Ishikawa (cell line): ENCODE measurements around the gene QDPR.

Source experiments
- CEBPB ChIP-seq: IDR thresholded peaks from 2 replicates; pipeline ENCODE4 v1.6.1; 2012
- CREB1 ChIP-seq: IDR thresholded peaks from 2 replicates; pipeline ENCODE4 v1.6.1; 2012; ENCODE audit warnings: low read depth
- EP300 ChIP-seq: IDR thresholded peaks from 2 replicates; pipeline ENCODE4 v1.6.1; 2012; ENCODE audit warnings: borderline replicate concordance
- MAX ChIP-seq: IDR thresholded peaks from 2 replicates; pipeline ENCODE4 v1.6.1; 2012
- RAD21 ChIP-seq: IDR thresholded peaks from 2 replicates; pipeline ENCODE4 v1.6.1; 2012; ENCODE audit warnings: low read depth
- REST ChIP-seq: IDR thresholded peaks from 2 replicates; pipeline ENCODE4 v1.6.1; 2012; ENCODE audit warnings: low read depth, mild to moderate bottlenecking
- TAF1 ChIP-seq: IDR thresholded peaks from 2 replicates; pipeline ENCODE4 v1.6.1; 2012; ENCODE audit warnings: low read depth, mild to moderate bottlenecking
- TEAD4 ChIP-seq: IDR thresholded peaks from 2 replicates; pipeline ENCODE4 v1.6.1; 2012
- USF1 ChIP-seq: IDR thresholded peaks from 2 replicates; pipeline ENCODE4 v1.6.1; 2012
- YY1 ChIP-seq: IDR thresholded peaks from 2 replicates; pipeline ENCODE4 v1.6.1; 2012; ENCODE audit warnings: low read depth
- ZBTB7A ChIP-seq: IDR thresholded peaks from 2 replicates; pipeline ENCODE4 v1.6.1; 2012; ENCODE audit warnings: low read depth

- TF ChIP-seq MAX (no peak), CREB1 (no peak), TAF1 (no peak), EP300 (no peak), REST (no peak), CEBPB (no peak), TEAD4 (no peak), USF1 (no peak), ZBTB7A (no peak), YY1 (no peak), RAD21 (no peak)
Measured at GRCh38 chr4:17560065-17560673, 48.3 kb upstream of the QDPR start.
